Amniotic epithelial cell (primary cell): Measurements from ENCODE around the gene SPRYD4.
"Not testable (repeated sequence)": the region's sequence is repeated elsewhere in the genome, so short reads cannot be mapped to it uniquely, and the experiment has no call there.

Experiments
- DNase-seq: peaks from one replicate; pipeline ENCODE4 v3.0.0-alpha.2; 2010; ENCODE audit warnings: low read depth

Gene SPRYD4

DNA sequence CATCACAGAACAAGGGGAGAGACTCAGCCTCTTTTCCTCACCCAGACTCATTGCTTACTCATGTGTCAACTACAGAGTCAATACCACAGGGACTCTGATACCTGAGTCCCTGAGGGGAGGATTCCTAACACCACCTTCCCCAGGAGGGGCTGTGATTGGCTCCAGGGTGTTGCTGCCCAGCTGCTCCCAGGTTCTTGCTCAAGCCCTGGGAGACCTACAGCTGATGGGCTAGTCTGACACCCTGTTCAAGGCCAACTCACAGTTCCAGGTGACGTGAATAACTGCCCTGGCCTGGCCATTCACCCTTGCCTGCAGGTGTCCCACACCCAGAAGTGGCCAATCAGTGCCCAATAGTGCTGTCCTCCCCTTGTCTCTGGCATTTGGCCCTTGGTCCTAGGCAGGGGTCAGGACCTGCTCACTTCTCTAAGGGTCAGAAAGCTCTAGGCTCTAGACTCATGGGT is 8.6 kb downstream of the SPRYD4 start:
- DNase-seq = no peak

DNA sequence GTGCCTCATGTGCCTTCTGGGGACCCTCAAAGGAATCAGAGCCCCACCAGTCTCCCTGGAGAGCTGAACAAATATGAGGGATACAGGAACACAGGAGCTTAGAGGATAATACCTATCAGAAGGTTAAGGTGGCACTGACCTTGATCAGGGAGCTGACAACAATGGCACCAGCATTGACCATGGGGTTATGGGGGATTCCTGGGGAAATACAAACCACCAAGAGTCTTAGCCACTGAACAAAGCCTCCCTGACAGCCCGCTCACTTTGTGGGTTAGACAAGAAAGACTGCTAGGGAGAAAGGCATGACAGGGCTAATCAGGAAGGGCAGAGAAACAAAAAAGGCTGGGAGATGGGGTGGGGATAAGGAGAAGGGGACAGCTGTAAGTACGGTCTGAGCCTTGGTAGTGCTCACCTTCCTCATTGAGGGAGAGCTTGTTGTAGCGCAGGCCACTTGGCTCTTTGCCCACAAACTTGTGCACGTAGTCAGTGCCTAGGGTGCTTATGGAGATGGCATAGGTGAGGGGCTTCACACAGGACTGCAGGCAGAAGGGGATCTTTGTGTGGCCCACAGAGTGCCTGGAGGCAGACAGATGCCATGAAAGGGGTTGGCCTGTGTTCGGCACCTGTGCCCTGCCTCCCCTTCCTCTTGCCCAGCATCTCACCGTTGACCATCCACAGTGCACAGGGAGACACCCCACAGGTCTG is 9.3 kb downstream of the SPRYD4 start:
- DNase-seq = no peak

DNA sequence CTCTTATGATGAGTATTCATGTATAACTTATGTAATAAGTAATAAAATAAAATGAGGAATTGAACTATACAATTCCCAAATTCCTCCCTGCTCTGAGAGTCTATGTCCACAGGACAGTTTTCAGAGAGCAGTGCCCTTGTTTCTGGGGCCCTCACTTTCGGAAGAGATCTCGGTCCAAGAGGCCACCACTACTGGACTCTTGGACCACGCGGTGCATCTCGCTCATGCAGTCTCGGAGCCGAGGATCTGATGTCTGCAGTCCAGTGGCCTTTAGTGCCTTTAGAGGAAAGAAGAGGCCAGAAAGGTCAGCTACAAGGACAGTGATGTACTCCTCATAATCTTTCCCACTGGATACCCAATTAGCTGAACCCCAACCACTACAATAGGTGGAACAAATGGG is 11.2 kb downstream of the SPRYD4 start:
- no peak for DNase-seq

DNA sequence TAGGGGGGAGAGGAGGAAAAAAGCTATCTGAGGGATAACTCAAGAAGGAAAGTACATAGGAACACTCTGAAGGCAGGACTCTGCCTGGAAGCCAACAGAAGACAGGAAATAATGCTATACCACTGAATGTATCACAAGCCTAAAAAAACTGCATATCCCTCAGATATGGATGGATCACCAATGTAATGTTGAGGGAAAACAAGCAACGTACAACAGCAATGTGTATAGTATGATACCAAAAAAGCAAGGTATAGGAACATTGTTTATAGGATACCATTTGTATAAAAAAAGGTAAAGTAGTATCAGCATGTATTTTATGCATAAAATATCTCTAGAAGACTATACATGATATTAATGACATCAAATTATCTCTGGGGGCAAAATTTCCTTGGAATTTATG is 16.2 kb downstream of the SPRYD4 start:
- no peak for DNase-seq

DNA sequence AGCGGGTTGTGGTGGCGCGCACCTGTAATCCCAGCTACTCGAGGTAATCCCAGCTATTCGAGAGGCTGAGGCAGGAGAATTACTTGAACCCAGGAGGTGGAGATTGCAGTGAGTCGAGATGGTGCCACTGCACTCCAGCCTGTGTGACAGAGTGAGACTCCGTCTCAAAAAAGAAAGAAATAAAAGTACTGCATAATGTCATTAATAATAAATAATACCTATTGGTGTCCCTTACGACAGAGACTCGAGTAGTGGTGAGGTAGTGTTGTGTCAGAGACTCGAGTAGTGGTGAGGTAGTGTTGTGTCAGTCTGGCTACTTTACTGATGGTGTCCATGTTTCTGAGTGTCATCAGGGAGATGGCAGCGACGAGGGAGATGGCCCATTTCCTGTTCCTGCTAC is 18.3 kb downstream of the SPRYD4 start:
- DNase-seq = no peak

DNA sequence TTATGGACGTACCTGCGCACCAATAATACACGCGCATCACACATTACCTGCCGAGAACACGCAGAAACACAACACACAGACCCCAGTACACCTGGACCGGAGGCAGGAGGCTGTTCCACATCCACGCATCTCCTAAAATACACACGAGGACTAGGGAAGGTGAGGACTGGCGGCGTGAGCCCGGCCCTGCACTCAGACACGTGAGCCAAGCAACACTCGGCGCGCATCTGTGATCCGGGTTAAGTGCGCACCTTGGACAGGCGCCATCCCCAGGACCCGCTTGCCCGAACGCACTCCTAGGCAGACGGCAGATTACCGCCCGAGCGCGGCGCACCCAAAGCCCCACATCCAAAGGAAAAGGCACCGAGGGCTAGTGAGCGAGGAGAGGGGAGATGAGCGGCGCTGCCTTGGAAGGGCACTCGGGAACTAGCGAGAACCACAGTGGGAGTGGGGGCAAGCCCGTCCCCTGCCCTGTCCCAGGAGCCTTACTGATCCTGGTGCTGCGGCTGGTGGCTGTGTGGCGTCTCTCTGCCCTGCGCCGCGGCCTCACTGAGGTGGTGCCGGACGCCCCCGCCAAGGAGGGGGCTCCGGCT is 19.2 kb downstream of the SPRYD4 start:
- no peak for DNase-seq

DNA sequence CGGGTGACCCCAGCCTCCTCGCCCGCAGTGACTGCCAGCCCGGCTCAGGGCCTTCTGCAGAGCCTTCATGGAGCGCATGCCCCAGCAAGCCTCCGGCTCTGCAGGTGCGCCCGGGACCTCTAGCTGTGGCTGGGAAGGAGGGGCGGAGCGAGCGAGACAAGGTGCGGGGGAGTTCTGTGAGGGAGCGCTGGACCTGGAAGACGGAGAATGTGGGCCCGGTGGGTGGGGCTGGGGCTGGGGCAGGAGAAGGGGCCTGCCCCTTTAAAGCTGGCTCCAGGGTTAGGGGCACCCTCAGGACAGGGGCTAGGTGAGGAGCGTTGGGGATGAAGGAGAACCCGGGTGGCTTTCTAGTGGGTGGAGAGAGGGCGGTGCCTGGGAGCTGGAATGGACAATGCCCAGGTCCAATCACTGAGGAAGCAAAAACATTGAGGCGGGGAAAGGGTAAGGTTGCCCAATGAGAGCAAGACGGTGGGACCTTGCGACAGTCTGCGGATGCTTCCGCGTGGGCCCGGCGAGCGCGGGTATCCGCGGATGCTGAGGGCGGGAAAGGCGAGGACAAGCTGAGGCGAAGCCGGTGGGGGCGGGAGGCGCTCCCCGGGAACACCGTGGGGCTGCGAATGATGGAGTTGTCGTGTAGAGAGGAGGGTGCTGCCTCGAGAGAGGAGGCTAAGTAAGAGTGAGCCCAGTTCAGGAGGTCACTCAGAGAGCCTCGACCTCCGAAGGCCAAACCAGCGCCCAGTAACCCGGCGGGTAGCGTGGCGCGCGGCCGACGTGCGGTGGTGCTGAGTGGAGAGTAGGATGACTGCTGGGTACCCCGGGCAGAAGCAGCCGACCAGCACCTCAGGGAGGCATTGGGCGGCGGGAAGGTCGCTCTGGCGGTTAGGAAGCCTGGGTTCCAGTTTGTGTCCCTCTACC is 19.9 kb downstream of the SPRYD4 start, which contains the start of gene GLS2:
Gene GLS2 (minus strand): TSS at position 121 of the 915 bp plus-strand sequence. CDS start 43 bp downstream, at position 78.
- peak; percentile 71 for DNase-seq

DNA sequence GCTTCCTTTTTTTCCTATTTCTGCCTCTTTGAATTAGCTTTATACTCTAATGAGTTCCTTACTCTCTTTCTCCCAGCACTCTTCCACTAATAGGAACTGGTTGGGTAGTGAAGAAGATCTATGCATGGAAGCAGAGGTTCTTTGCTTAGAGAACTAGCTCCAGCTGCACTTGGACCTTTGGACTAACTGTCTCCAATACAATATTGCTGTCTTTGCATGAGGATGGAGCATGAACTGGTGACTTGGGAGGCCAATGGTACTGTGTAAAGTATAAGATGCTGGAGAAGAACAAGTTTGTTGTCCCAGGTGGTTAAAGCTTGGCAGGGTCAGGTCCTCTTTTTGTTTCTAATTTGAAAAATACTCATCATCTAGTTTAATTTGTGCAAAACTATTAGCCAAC is 22.0 kb downstream of the SPRYD4 start:
- no peak for DNase-seq

DNA sequence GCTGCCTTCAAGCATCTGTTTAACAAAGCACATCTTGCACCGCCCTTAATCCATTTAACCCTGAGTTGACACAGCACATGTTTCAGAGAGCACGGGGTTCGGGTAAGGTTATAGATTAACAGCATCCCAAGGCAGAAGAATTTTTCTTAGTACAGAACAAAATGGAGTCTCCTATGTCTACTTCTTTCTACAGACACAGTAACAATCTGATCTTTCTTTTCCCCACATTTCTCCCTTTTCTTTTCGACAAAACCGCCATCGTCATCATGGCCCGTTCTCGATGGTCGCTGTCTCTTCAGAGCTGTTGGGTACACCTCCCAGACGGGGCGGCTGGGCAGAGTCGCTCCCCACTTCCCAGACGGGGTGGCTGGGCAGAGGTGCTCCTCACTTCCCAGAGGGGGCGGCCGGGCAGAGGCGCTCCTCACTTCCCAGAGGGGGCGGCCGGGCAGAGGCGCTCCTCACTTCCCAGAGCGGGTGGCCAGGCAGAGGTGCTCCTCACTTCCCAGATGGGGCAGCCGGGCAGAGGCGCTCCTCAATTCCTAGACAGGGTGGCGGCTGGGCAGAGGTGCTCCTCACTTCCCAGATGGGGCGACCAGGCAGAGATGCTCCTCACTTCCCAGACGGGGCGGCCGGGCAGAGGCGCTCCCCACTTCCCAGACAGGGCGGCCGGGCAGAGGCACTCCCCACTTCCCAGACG is 25.2 kb downstream of the SPRYD4 start:
- DNase-seq = not testable (repeated sequence)

DNA sequence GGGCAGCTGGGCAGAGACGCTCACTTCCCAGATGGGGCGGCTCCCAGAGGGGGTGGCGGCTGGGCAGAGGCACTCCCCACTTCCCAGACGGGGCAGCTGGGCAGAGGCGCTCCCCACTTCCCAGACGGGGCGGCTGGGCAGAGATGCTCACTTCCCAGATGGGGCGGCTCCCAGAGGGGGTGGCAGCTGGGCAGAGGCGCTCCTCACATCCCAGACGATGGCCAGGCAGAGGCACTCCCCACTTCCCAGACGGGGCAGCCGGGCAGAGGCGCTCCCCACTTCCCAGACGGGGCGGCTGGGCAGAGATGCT is 25.7 kb downstream of the SPRYD4 start:
- not testable (repeated sequence) for DNase-seq

DNA sequence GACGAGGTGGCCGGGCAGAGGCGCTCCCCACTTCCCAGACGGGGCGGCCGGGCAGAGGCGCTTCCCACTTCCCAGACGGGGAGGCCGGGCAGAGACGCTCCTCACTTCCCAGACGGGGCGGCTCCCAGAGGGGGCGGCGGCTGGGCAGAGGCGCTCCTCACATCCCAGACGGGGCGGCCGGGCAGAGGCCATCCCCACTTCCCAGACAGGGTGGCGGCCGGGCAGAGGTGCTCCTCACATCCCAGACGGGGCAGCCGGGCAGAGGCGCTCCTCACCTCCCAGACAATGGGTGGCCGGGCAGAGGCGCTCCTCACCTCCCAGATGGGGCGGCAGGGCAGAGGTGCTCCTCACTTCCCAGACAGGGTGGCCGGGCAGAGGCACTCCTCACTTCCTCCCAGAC is 26.1 kb downstream of the SPRYD4 start:
- DNase-seq = not testable (repeated sequence)

DNA sequence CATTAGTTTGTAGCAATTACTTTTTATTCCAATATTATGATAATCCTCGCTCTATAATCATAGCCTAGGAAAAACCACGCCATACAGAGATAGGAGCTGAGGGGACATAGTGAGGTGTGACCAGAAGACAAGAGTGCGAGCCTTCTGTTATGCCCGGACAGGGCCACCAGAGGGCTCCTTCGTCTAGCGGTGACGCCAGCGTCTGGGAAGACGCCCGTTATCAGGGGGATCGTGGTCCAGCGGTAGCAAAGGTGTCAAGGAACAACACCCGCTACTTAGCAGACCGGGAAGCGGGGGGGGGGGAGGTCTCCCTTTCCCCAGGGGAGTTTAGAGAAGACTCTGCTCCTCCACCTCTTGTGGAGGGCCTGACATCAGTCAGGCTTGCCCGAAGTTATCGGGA is 28.3 kb downstream of the SPRYD4 start:
- DNase-seq = not testable (repeated sequence)

DNA sequence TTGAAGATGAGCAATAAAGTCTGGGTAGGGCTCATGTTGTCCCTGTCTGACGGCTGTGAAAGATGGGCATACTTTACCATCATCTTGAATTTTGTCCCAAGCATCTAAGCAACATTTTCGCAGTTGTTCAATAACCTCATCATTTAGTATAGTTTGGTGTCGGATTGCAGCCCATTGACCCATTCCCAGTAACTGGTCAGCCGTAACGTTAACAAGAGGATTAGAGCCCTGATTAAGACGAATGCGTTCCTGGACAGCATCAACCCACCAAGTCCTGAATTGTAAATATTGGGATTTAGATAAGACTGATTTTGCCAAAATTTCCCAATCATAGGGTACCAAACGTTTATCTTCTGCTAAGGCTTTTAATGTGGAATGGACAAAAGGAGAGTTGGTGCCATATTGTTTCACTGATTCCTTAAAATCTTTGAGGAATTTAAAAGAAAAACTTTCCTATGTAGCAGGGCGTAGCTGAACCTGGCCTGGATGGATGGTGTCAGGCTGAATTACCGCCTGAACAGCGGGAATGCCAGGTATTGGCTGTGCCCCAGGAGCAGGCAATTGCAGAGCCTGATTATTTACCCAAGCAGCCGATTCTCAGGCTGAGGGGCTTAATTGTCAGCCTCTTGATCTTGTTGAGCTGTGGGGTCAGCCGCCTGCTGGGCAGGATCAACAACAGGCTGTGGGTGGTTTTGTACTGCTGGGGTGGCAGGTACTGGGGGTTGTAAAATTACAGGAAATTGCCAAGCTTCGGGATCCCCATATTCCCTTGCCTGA is 29.9 kb downstream of the SPRYD4 start:
- DNase-seq = not testable (repeated sequence)

DNA sequence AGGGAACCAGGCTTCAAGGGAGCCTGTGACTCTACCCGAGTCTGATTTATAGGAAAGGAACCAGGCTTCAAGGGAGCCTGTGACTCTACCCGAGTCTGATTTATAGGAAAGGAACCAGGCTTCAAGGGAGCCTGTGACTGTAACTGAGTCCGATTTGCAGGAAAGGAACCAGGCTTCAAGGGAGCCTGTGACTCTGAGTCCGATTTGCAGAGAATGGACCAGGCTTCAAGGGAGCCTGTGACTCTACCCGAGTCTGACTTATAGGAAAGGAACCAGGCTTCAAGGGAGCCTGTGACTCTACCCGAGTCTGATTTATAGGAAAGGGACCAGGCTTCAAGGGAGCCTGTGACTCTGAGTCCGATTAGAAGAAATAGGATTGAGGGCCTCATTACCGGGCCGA is 31.1 kb downstream of the SPRYD4 start:
- DNase-seq = not testable (repeated sequence)

DNA sequence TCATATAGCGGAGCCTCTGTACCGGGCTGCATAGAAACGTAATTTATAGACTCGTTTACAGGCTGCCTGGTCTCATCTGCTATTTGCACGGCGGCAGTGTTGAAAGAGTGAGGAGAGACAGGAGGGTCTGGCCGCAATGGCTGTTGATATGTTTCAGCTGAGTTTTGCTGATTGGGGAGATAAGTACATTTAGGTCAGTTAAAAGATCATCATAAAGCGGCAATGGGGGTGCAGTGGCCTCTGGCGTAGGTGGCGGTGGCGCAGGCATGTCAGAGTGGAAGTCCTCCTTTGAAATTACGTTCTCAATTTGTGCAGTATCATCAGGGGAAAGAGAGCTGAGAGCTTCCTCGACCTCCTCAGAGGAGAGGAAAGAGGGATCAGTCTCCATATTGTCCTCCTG is 31.5 kb downstream of the SPRYD4 start:
- not testable (repeated sequence) for DNase-seq

DNA sequence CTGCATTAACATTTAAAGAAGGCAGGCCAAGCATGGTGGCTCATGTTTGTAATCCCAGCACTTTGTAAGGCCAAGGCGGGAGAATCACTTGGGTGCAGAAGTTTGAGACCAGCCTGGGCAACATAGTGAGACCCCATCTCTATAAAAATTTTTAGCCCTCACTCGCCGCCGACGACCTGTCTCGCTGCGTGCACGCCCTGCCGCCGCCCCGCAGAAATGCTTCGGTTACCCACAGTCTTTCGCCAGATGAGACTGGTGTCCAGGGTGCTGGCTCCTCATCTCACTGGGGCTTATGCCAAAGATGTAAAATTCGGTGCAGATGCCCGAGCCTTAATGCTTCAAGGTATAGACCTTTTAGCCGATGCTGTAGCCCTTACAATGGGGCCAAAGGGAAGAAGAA is 42.4 kb downstream of the SPRYD4 start:
- no peak for DNase-seq

DNA sequence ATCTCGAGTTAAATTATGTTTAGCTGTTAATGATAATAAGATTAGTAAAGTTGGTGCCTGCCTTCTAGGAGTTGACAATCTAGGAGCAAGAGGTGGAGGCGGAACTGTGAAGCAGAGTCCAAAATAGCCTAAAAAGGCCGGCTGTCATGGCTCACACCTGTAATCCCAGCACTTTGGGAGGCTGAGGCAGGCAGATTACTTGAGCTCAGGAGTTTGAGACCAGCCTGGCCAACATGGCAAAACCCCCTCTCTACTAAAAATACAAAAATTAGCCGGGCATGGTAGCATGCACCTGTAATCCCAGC is 45.6 kb downstream of the SPRYD4 start:
- DNase-seq = not testable (repeated sequence)

DNA sequence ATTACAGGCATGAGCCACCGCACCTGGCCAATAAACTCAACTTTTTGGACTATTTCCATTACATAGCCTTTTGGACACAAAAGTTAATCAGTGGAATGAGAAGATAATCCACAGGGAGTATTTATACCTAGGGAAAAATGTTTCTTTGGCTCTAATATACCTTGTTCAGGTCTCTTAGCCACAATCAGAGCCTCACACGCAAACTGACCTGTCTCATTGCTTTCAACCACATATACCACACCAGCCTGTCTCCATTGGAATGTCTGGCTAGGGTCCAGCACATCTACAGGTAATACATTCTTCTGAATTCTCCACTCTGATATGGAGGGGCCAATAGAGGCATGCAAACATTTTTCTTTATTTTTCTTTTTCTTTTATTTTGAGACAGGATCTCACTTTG is 49.5 kb downstream of the SPRYD4 start:
- DNase-seq = no peak

DNA sequence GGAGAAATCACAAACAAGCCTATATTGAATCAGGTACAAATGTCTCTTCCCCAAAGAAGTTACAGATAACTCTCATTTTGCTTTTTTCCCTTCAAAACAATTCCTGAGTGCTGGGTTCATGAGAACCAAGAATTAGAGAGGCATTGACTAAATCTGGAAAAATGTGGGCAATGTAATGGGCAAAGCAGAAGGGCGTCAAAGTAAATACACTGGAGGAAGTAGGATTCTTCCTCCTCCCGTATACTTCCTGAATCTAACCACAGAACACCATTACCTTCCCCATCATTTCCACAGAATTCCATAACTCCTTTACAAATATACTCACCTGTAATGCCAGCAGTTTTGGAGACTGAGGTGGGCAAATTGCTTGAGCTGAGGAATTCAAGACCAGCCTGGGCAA is 50.2 kb downstream of the SPRYD4 start:
- peak; percentile 50 for DNase-seq

DNA sequence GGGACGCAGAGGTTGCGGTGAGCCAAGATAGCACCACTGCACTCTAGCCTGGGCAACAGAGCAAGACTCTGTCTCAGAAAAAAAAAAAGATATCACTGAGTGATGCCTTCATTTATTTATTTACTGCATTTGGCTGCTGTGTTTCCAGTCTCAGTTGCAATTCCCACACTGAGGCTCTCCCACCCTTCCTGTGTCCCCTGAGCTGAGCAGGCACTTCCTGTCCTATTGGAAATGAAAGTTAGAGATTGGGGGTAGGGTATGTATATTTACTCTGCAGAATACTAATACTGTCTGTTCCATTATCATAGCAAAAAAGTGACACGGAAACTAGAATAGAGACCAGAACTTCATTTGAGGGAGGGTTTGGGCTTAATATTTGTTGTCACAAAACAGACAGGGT is 51.7 kb downstream of the SPRYD4 start:
- DNase-seq = no peak

DNA sequence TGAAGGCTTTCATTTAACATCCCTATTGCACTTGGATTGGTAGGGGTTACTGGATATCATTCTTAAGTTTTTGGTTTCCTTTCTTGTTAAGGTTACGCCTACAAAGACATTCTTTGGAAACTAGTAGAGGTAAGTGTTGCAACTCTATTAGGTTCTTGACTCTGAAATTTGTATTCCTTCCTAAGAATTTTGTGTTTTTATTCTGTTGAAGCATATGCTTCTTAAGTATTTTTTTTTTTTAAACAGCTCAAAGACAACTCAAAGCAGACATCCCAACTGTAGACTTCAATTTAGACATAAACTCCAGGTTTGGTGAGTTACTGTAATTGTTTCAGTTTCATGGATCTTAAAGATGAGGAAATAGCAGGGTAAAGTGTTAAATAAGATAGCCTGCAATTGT is 52.1 kb downstream of the SPRYD4 start:
- peak; percentile 13 for DNase-seq

DNA sequence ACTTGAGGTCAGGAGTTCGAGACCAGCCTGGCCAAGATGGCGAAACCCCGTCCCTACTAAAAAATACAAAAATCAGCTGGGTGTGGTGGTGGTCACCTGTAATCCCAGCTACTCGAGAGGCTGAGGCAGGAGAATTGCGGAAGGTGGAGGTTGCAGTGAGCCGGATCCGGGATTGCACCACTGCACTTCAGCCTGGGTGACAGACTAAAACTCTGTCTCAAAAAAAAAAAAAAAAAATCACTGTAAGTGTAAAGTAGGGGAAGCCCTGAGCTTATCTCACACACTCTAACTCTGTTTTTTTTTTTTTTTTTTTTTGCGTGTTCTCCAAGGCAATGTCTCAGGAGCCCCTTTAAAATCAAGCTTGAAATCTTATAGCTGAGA is 52.8 kb downstream of the SPRYD4 start:
- no peak for DNase-seq
